NOMO-1 (cell line): ENCODE results near the gene TBL1X.
"Not testable (repeated sequence)": the region's sequence is repeated elsewhere in the genome, so short reads cannot be mapped to it uniquely, and the experiment has no call there.

Experiments used
- DNase-seq, 2 experiments: peaks; one replicate each; lab custom pipeline; 2025; ENCODE audit not compliant: unreplicated experiment in 2 of 2; lab: John Stamatoyannopoulos, UW

The TBL1X gene

GRCh38 chrX:9532349-9532748 lies 67.5 kb downstream of the TBL1X start:
- no peak for DNase-seq

GRCh38 chrX:9533611-9534010 lies 68.8 kb downstream of the TBL1X start:
- DNase-seq, result peak; percentile 1 to 19

GRCh38 chrX:9534686-9535085 lies 69.8 kb downstream of the TBL1X start:
- DNase-seq, result no peak

GRCh38 chrX:9535101-9535500 lies 70.2 kb downstream of the TBL1X start:
- DNase-seq, result peak; percentile 23 to 42

- not testable (repeated sequence) for DNase-seq
These were observed 71.3 kb downstream of the TBL1X start for GRCh38 chrX:9536156-9536555.

- no peak for DNase-seq
These were observed 72.9 kb downstream of the TBL1X start for GRCh38 chrX:9537781-9538180.

- no peak for DNase-seq
These were observed 73.7 kb downstream of the TBL1X start for GRCh38 chrX:9538544-9539045.

- DNase-seq, result no peak
These were observed 74.9 kb downstream of the TBL1X start for GRCh38 chrX:9539605-9540387.

GRCh38 chrX:9542106-9542760 lies 77.4 kb downstream of the TBL1X start:
- DNase-seq, result no peak

- DNase-seq, result no peak
These were observed 77.9 kb downstream of the TBL1X start for GRCh38 chrX:9542761-9543111.

GRCh38 chrX:9555354-9555753 lies 90.5 kb downstream of the TBL1X start:
- peak in 1 of 2 experiments; percentile 56 for DNase-seq

GRCh38 chrX:9557091-9557490 lies 92.2 kb downstream of the TBL1X start:
- no peak for DNase-seq

- DNase-seq, result no peak
These were observed 92.7 kb downstream of the TBL1X start for GRCh38 chrX:9557521-9557920.

GRCh38 chrX:9558615-9559014 lies 93.8 kb downstream of the TBL1X start:
- no peak for DNase-seq

GRCh38 chrX:9560219-9560618 lies 95.4 kb downstream of the TBL1X start:
- no peak for DNase-seq

GRCh38 chrX:9561199-9561598 lies 96.3 kb downstream of the TBL1X start:
- DNase-seq, result no peak

- no peak for DNase-seq
These were observed 98.0 kb downstream of the TBL1X start for GRCh38 chrX:9562851-9563250.

- DNase-seq, result no peak
These were observed 101.3 kb downstream of the TBL1X start for GRCh38 chrX:9566150-9566621.

GRCh38 chrX:9569876-9570301 lies 105.0 kb downstream of the TBL1X start:
- no peak for DNase-seq

GRCh38 chrX:9573282-9574106 lies 108.6 kb downstream of the TBL1X start:
- DNase-seq, result no peak

- no peak for DNase-seq
These were observed 111.2 kb downstream of the TBL1X start for GRCh38 chrX:9576059-9576458.
